Astrocyte (in vitro differentiated cells and primary cell): Measurements from ENCODE around the gene HAP1. TPM values are rescaled to one million over a fixed set of nuclear protein-coding genes. Genes with fewer than 3 reads are reported as not detected.

Experiments
- DNase-seq: peaks from one replicate; pipeline ENCODE4 v3.0.0-alpha.2; 2010; ENCODE audit warnings: low read depth
- FAIRE-seq: peaks from 2 replicates; lab custom pipeline; 2011; peaks lifted over from hg19 to GRCh38; lab: Jason Lieb, UNC
- H2AFZ ChIP-seq: 2 replicates; pipeline ENCODE4 v1.6.0; 2012; ENCODE audit warnings: low read depth, low read length, inconsistent platforms
- H3K27ac ChIP-seq: 2 replicates; pipeline ENCODE4 v1.5.1; 2011; ENCODE audit warnings: low read depth, low read length, inconsistent platforms
- H3K27me3 ChIP-seq: 2 replicates; pipeline ENCODE4 v1.6.0; 2011; ENCODE audit warnings: low read length, inconsistent platforms; ENCODE audit not compliant: insufficient read depth
- H3K36me3 ChIP-seq: 2 replicates; pipeline ENCODE4 v1.5.1; 2011; ENCODE audit warnings: low read length, inconsistent platforms; ENCODE audit not compliant: insufficient read depth
- H3K4me1 ChIP-seq: 2 replicates; pipeline ENCODE4 v1.5.1; 2011; ENCODE audit warnings: low read length, inconsistent platforms; ENCODE audit not compliant: insufficient read depth
- H3K4me2 ChIP-seq: 2 replicates; pipeline ENCODE4 v1.6.0; 2012; ENCODE audit warnings: low read length, inconsistent platforms
- H3K4me3 ChIP-seq: 2 replicates; pipeline ENCODE4 v1.5.1; 2011; ENCODE audit warnings: low read depth, mild to moderate bottlenecking, low read length, inconsistent platforms; ENCODE audit not compliant: insufficient read depth
- H3K79me2 ChIP-seq: 2 replicates; pipeline ENCODE4 v1.6.0; 2012; ENCODE audit warnings: mild to moderate bottlenecking, low read length, inconsistent platforms; ENCODE audit not compliant: insufficient read depth
- H3K9ac ChIP-seq: 2 replicates; pipeline ENCODE4 v1.6.0; 2012; ENCODE audit warnings: mild to moderate bottlenecking, low read length, inconsistent platforms
- H3K9me3 ChIP-seq: 2 replicates; pipeline ENCODE4 v1.5.1; 2012; ENCODE audit warnings: low read depth, mild to moderate bottlenecking, low read length, inconsistent platforms; ENCODE audit not compliant: insufficient read depth
- H4K20me1 ChIP-seq: 2 replicates; pipeline ENCODE4 v1.6.0; 2012; ENCODE audit warnings: low read length, inconsistent platforms; ENCODE audit not compliant: insufficient read depth
- H3K27ac Mint-ChIP-seq: one replicate; pipeline ENCODE4 v1.8.0; 2021; ENCODE audit warnings: mild to moderate bottlenecking, mixed read lengths; ENCODE audit not compliant: unreplicated experiment
- H3K27me3 Mint-ChIP-seq: one replicate; pipeline ENCODE4 v1.8.0; 2021; ENCODE audit warnings: low read depth, mixed read lengths; ENCODE audit not compliant: unreplicated experiment
- H3K36me3 Mint-ChIP-seq: one replicate; pipeline ENCODE4 v1.8.0; 2021; ENCODE audit warnings: low read depth, mixed read lengths; ENCODE audit not compliant: unreplicated experiment
- H3K4me1 Mint-ChIP-seq: one replicate; pipeline ENCODE4 v1.8.0; 2021; ENCODE audit warnings: low read depth, mixed read lengths; ENCODE audit not compliant: unreplicated experiment
- H3K4me3 Mint-ChIP-seq: one replicate; pipeline ENCODE4 v1.8.0; 2021; ENCODE audit warnings: mild to moderate bottlenecking, moderate library complexity, mixed read lengths; ENCODE audit not compliant: unreplicated experiment
- H3K9me3 Mint-ChIP-seq: one replicate; pipeline ENCODE4 v1.8.0; 2021; ENCODE audit warnings: mild to moderate bottlenecking, mixed read lengths; ENCODE audit not compliant: unreplicated experiment
- CTCF ChIP-seq: IDR thresholded peaks from 2 replicates; pipeline ENCODE4 v1.5.1; 2011; ENCODE audit warnings: low read depth, mild to moderate bottlenecking, inconsistent platforms, low read length, moderate library complexity; ENCODE audit not compliant: insufficient read depth
- EZH2 ChIP-seq: IDR thresholded peaks from 2 replicates; pipeline ENCODE4 v1.6.1; 2012; ENCODE audit warnings: mild to moderate bottlenecking, low read length, inconsistent platforms; ENCODE audit not compliant: insufficient read depth
- total RNA-seq: library from RNA; stranded (reverse); gene quantifications from 2 replicates; pipeline ENCODE4 v1.2.1, GENCODE V29; 2021

Gene HAP1
- total RNA-seq, 1 donor from 2014 or later = 0.52 TPM

- H2AFZ ChIP-seq = no peak overlapping the region
- peaks cover 16% of the 10 kb centered on the region for H4K20me1 ChIP-seq
- Mint-ChIP-seq H3K4me1 (peaks cover 2% of the 10 kb centered on the region), H3K36me3 (peaks cover 24% of the 10 kb centered on the region), H3K4me3 (no peak overlapping the region), H3K9me3 (no peaks in the 10 kb centered on the region), H3K27me3 (no peaks in the 10 kb centered on the region), H3K27ac (no peak overlapping the region)
- peaks cover 4% of the 10 kb centered on the region for H3K79me2 ChIP-seq
- H3K9me3 ChIP-seq = no peaks in the 10 kb centered on the region
- H3K9ac ChIP-seq = no peak overlapping the region
- no peaks in the 10 kb centered on the region for H3K27me3 ChIP-seq
- DNase-seq (no peak), FAIRE-seq (no peak)
- no peaks in the 10 kb centered on the region for H3K4me1 ChIP-seq
- peaks cover 8% of the 10 kb centered on the region for H3K36me3 ChIP-seq
- no peak overlapping the region for H3K4me3 ChIP-seq
- no peak overlapping the region for H3K27ac ChIP-seq
- H3K4me2 ChIP-seq = no peak overlapping the region
- TF ChIP-seq CTCF (no peak), EZH2 (no peak)
Measured at GRCh38 chr17:41767324-41768042, 33.0 kb upstream of the HAP1 start.

- H3K9me3 Mint-ChIP-seq = no peaks in the 10 kb centered on the region
Measured at GRCh38 chr17:41766135-41766534, 31.7 kb upstream of the HAP1 start.

More at GRCh38 chr17:41766135-41766534, 31.7 kb upstream of the HAP1 start:
- H3K9me3 ChIP-seq = no peaks in the 10 kb centered on the region
- no peaks in the 10 kb centered on the region for H3K4me1 ChIP-seq
- Mint-ChIP-seq H3K4me1 (no peaks in the 10 kb centered on the region), H3K27me3 (no peaks in the 10 kb centered on the region), H3K4me3 (no peak overlapping the region), H3K27ac (no peak overlapping the region), H3K36me3 (peaks cover 29% of the 10 kb centered on the region)
- H2AFZ ChIP-seq = no peak overlapping the region
- no peak overlapping the region for H3K27ac ChIP-seq
- TF ChIP-seq CTCF (no peak), EZH2 (no peak)
- DNase-seq (no peak), FAIRE-seq (no peak)
- H3K27me3 ChIP-seq = no peaks in the 10 kb centered on the region
- no peak overlapping the region for H3K4me2 ChIP-seq
- H3K9ac ChIP-seq = no peak overlapping the region
- H3K79me2 ChIP-seq = no peaks in the 10 kb centered on the region
- H3K4me3 ChIP-seq = no peak overlapping the region
- peaks cover 18% of the 10 kb centered on the region for H4K20me1 ChIP-seq
- H3K36me3 ChIP-seq = peaks cover 8% of the 10 kb centered on the region
